GM18498 (cell line): ENCODE data around the gene RBFOX2.
"Not testable (repeated sequence)": the region's sequence is repeated elsewhere in the genome, so short reads cannot be mapped to it uniquely, and the experiment has no call there.

Experiments
- ATAC-seq: cut with Tn5 transposase; IDR thresholded peaks from one replicate; pipeline ENCODE4 v1.9.1; 2021; ENCODE audit warnings: mild to moderate bottlenecking, moderate library complexity; ENCODE audit not compliant: unreplicated experiment

The RBFOX2 gene

GRCh38 chr22:35721960-35722359 is 306.7 kb downstream of the RBFOX2 start:
- no peak for ATAC-seq

- ATAC-seq = no peak
These were observed 309.3 kb downstream of the RBFOX2 start for GRCh38 chr22:35719212-35719875.

- ATAC-seq = no peak
These were observed 311.1 kb downstream of the RBFOX2 start, which contains the start of gene APOL5 for GRCh38 chr22:35717572-35717971. TSS of gene APOL5 (plus strand) at chr22:35717872. CDS start at chr22:35717872, 0 bp downstream.

- ATAC-seq = no peak
These were observed 316.0 kb downstream of the RBFOX2 start for GRCh38 chr22:35712672-35713071.

- no peak for ATAC-seq
These were observed 317.3 kb downstream of the RBFOX2 start for GRCh38 chr22:35711336-35711735.

- no peak for ATAC-seq
These were observed 319.7 kb downstream of the RBFOX2 start for GRCh38 chr22:35708917-35709316.

- ATAC-seq = no peak
These were observed 320.2 kb downstream of the RBFOX2 start for GRCh38 chr22:35708453-35708852.

GRCh38 chr22:35705141-35705540 is 323.5 kb downstream of the RBFOX2 start:
- no peak for ATAC-seq

- no peak for ATAC-seq
These were observed 324.6 kb downstream of the RBFOX2 start for GRCh38 chr22:35703861-35704584.

- ATAC-seq = not testable (repeated sequence)
These were observed 328.8 kb downstream of the RBFOX2 start for GRCh38 chr22:35699852-35700251.

- ATAC-seq = no peak
These were observed 331.5 kb downstream of the RBFOX2 start for GRCh38 chr22:35697142-35697541.

GRCh38 chr22:35695202-35695601 is 333.4 kb downstream of the RBFOX2 start:
- ATAC-seq = no peak

- no peak for ATAC-seq
These were observed 338.6 kb downstream of the RBFOX2 start for GRCh38 chr22:35690001-35690400.

- ATAC-seq = no peak
These were observed 339.5 kb downstream of the RBFOX2 start for GRCh38 chr22:35688913-35689675.
